ENCODE data around the gene CST7.

The CST7 gene

DNA sequence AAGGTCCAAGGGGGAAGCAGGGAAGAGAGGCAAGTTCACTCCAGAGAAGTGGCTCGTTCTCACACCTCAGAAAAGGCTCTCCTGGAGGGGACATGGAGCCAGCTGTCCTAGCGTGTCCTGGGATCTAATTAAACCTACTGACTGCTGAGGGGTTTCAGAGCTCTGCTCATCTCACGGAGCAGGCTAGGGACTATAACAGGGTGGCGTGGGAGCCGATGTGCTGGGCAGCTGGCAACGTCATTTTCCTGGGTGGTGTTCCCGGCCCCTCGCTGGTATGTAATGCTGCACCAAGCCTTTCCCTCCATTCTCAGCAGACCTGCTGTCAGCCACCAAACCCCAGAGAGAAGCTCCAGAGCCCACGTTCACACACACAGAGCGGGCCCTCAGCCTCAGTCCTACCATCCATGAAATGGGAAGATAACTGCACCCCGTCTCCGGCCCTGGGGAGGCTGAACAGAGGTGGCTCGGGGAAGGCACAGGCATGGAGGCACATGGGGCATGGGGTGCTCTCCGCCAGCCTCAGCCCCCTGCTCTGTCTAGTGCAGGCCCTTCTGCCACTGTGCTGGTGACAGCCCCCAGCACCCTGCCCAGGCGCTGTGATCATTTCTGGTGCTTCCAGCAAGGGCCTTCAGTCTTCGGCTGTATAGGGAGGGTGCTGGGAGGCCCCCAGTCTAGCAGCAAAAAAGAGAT lies 1.9 kb downstream of the CST7 start:
- DNase-seq, result no peak

DNA sequence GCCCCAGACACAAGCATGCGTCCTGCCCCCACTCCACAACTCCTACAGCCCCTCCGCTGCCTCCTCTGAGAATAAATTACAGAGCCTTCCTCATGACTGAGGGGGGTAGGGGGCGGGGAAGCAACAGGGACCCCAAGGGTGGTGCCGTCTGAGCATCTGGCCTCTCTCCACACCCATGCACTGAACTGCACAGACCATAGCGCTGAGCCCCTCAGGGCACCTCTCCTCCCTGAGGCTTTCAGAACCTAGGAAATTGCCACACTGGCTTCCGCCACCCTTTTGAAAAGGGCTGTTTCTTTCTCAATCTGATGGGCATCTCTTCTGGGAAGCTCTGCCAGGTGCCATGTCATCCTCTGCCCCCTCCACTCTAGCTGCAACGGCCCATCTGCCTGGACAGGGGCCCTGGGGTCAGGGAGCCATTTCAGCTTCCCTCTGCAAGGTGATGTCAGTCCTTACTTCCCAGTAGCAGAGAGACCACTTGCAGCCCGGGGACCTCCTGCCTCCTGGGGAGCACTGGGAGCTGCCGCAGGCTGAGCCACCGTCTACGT lies 2.5 kb downstream of the CST7 start:
- DNase-seq, result no peak

DNA sequence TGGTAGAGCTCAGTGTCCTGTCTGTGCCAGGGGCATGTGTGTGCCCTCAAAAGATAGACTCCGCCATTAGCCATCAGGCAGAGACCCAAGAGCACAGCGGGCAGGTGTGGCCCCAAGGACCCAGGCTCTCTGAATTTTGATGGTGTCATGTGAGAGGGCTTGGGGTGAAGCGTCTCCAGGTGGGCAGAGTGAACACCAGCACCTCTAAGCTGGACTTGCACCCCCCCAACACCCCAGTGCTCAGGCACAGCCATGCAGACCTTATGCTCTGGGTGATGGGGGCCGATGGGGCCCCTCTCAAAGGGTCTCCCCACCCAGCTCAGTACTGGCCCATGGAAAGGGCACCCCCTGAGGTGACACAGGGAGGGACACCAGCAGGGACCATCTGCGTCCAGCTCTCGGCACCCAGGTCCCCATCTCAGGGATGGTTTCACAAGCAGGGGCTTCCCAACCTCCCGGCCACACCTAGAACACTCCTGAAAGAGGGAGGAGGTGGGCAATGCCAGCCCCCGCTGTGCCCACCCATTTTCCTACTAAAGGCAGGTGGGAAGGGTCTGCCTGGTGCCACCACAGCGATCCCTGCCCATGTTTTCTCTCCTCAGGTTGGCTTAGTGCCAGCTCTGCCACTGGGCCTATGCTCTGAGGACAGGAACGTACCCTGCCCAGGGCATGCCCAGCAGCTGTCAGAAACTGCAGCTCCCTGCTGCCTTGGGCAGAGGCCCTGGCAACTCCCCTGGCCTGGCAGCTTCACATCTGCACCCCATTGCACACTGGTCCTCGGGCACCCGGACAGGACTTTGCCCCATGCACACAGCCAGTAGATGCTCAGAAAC lies 3.5 kb downstream of the CST7 start:
- DNase-seq, result no peak

DNA sequence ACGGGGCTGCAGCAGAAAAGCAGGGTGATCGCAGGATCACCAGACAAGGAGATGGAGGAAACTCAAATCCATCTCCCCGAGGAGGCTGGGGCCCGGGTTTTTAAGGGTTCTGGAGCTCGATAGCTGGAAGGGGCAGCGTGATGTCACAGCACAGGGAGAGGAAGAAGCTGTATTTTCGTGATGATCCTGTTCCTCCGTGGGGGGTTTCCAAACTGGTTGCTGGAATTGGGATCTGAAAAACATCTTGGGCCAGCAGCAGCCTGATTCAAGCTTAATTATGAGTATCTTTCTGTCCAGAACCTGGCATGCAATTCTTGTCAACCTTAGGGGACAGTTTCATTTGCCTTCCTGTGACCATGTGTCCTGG lies 4.1 kb downstream of the CST7 start:
- DNase-seq, result no peak

DNA sequence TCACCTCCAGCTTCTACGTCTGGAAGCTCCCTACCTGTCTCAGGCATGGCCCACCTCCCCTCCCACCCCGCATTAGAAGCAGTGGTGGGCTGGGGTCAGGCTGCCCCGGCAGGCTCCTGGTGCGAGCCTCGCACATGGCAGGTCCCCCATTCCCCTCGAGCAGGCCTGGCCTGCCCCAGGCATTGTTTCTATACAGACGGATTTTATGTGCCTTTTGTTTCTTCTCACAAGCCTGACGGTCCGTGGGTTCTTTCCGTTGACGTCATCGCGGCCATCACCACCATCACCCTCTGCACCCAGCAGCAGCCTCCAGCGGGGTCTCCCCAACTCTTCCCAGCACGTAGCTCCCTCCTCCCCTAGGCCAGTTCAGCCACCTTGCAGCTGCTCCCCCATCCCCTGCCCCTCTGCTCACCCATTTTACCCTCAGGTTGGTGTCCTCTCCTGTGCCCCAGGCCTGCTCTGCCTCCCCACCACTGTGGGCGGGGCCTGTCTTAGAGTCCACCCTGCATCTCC lies 4.6 kb downstream of the CST7 start:
- no peak for DNase-seq

DNA sequence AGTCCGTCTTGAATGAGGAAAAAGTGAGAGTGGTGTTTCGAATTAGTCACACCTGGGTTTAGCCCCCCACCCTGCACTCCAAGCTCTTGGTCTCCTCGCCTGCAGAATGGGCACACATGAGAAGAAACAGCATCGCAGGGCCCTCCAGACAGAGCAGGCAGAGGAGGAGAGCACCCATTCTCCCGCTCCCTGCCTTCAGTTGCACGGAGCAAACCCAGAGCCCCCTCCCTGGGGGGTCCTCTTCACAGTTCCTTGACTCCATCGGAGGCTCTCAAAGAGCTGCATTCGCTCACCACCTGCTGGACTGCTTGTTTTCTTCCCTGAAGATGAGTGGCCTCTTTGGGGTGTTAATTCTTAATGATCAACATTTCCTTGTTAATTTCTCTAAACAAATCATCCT lies 5.1 kb downstream of the CST7 start:
- DNase-seq, result no peak

- DNase-seq, result no peak
Observed at GRCh38 chr20:24954566-24954965, 5.5 kb downstream of the CST7 start.

DNA sequence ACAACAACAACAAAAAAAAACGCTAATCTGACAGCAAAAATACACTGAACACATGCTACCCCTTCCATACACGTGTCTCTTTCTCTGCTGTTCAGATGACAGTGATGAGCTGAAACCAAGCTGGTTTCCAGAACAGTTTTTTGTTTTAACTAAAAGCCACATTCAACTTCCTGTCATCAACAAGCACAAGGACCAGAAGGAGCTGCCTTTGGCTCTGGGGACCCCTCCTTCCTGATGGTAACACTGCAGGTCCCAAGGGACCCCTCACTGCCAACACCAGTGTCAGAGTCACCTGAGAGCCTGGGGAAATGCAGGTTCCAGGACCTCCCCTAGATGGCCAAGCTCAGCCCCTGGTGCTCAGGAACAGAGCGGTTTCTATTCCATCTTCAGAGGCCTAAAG lies 6.0 kb downstream of the CST7 start:
- no peak for DNase-seq

GRCh38 chr20:24956001-24956841 lies 7.2 kb downstream of the CST7 start:
- DNase-seq, result no peak

DNA sequence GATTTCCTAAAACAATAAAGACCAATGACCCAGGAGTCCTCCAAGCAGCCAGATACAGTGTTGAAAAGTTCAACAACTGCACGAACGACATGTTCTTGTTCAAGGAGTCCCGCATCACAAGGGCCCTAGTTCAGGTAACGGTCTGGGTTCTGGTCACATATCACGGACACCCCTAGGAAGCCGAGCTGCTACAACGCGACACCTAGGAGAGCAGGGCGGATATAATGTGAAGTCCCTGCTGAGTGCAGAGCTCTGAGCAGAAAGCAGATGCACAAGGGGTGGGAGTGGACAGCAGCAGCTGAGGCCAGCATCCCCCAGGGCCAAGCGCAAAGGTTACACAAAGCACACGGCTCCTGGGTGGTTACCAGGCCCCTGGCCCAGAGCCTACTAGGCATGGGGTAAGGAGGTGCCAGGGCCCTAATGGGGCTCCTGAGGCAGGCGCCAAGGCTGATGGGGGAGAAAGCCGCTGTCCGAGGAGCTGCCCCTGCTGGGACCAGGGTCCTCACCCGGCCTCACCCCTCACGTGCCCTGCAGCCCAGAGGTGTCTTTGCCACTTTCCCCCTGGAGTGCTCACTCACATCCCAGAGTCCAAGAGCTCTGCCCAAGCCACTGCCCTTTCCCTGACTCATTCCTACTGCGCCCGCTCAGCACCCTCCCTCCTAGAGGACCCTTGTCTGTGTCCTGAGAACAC lies 8.4 kb downstream of the CST7 start:
- no peak for DNase-seq

GRCh38 chr20:24958506-24959385 lies 9.7 kb downstream of the CST7 start:
- DNase-seq, result no peak

- DNase-seq, result no peak
Observed at GRCh38 chr20:24959591-24960301, 10.7 kb downstream of the CST7 start.

DNA sequence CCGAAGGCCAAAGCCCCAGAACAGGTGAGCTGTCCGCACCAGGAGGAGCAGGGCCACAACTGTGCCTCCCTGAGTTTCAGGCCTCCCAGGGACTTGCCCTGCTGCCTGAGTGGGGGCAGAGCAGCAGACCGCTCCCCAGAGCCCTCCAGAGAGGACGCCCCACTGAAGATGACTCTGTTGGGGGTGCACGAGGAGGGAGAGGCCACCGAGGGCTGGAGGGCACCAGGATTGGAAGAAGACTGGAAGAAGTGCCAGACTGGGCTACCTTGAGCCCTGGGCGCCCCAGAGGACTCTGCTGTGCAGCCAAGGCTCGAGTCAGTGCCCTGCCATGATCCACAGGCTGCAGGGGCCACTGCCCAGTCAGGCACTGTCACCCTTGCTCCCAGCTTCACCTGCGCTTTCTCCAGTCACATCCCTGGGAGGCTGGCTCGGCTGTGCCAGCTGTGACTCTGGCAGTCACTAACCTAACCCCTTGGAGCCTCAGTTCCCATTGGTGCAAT lies 11.3 kb downstream of the CST7 start:
- DNase-seq, result no peak

DNA sequence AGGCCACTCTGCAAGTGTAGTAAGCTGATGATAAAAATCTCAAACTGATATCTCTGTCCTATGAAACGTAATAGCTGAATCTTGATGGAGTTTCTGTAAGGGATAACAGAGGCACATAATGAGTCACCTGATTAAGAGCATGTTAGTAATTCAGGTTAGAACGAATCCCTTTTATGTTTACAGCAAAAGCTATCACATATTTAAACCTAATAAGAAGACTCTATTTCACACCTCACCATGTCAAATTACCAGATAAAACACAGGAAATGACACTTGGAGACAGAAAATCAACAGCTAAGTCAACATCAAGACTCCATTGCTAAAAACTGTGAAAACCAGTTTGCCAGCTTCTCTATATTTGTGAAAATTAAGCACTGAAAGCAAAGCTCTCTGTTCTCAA lies 11.8 kb downstream of the CST7 start:
- DNase-seq, result no peak

DNA sequence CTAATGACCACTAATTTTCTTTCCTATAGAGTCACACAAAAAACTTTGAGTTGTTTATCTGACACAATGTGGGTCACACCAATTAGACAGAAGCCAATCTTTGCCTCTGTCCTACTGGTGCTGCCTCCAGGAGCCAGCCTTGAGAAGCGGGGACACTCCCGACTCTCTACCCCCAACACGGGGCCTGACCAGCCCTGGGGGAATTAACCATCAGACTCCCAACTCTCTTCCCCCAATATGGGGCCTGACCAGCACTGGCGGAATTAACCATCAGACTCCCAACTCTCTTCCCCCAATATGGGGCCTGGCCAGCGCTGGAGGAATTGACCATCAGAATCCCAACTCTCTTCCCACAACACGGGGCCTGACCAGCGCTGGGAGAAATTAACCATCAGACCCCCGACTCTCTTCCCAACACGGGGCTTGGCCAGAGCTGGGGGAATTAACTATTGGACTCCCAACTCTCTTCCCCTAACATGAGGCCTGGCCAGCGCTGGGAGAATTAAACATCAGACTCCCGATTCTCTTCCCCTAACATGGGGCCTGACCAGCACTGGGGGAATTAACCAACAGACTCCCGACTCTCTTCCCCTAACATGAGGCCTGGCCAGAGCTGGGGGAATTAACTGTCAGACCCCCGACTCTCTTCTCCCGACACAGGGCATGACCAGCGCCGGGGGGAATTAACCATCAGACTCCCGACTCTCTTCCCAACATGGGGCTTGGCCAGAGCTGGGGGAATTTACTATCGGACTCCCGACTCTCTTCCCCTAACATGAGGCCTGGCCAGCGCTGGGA lies 12.5 kb downstream of the CST7 start:
- DNase-seq, result no peak

GRCh38 chr20:24962182-24962492 lies 13.1 kb downstream of the CST7 start:
- DNase-seq, result no peak

DNA sequence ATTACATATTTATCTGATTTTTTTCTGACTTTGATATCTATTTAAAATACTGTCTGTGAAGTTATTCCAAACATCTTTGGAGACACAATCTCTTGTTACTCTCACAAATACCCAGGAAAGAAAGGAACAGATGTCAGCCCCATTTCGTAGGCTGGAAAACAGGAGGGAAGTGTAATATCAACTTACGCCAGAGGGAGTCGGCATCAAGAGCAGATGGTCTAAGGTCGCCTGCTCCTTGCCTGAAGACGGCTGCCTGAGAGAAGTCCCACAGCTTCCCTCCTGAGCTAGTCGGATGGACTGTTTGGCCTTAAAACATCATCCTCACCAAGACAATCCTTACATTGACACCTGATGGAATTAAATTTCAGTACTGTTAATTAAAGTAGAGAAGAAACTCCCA lies 13.4 kb downstream of the CST7 start:
- peak in 1 of 56 donors; percentile 22 for DNase-seq

Measured in amygdala (tissue), 56 donors.